ENCODE data around the gene DIO1. TPM values are rescaled to one million over a fixed set of nuclear protein-coding genes. Genes with fewer than 3 reads are reported as not detected.

DIO1 gene
- total and polyA plus RNA-seq, 9 of the 15 experiments (the other 6 are each of a cell fraction or from before 2014, with no cell fraction given), result not detected

- TF ChIP-seq TAF1 (IDR thresholded peaks at IDR 0.05; ENCODE audit: control insufficient read depth, extremely low read depth, insufficient read depth, low read length, severe bottlenecking) (no peak), USF2 (CRISPR knock-in tag; IDR thresholded peaks at IDR 0.05) (no peak)
These were observed 55.3 kb downstream of the DIO1 start (continued) for GRCh38 chr1:53949023-53949990.

- Histone ChIP-seq H3K9ac (ENCODE audit: insufficient read depth in 1 of 2, low read depth in 2 of 2, low read length in 2 of 2) (no peak overlapping the region), H3K4me1 (replicated peaks in 1 of 2; ENCODE audit: control insufficient read depth in 2 of 2, insufficient read depth in 2 of 2, low read length in 2 of 2) (peaks cover 9 to 19% of the 10 kb centered on the region in 2 experiments; a peak in 4 of 5 replicates), H4K20me1 (replicated peaks; ENCODE audit: control insufficient read depth, insufficient read depth, low read length) (peaks cover 7% of the 10 kb centered on the region), H3K27ac (ENCODE audit: extremely low read depth, low read depth, low read length) (no peak overlapping the region), H2AFZ (ENCODE audit: low read depth, low read length) (no peak overlapping the region), H3K27me3 (ENCODE audit: control insufficient read depth in 2 of 2, insufficient read depth in 2 of 2, low read length in 2 of 2) (no peaks in the 10 kb centered on the region), H3K36me3 (ENCODE audit: control insufficient read depth, insufficient read depth, low read length) (peaks cover 74% of the 10 kb centered on the region), H3K79me2 (ENCODE audit: control insufficient read depth, insufficient read depth, low read length) (peaks cover 43% of the 10 kb centered on the region), H3K9me3 (replicated peaks; ENCODE audit: control insufficient read depth, insufficient read depth, low read depth, low read length) (no peaks in the 10 kb centered on the region), H3K4me3 (no peak overlapping the region), H3K9me1 (ENCODE audit: control insufficient read depth, insufficient read depth, low read length) (no peaks in the 10 kb centered on the region), H3K4me2 (ENCODE audit: insufficient read depth, low read length) (no peak overlapping the region)
- ChIA-PET POLR2A (interaction anchor here (0.7 to 2.0 kb wide), 2 partner anchors 9 to 71 kb away, joined by 3 to 4 read pairs; no protein-coding TSS in a partner anchor), CTCF (ENCODE audit: low intra/inter-chr PET ratio) (no interaction called here)
- DNase-seq (ENCODE audit: extremely low read depth in 1 of 4, low spot score in 3 of 4), result no peak
- intact Hi-C loops (cut with micrococcal nuclease) (loop anchor here (10.0 kb wide), 1 partner anchor 187 kb away; no protein-coding TSS in a partner anchor), in situ Hi-C loops (cut with MboI) (no loop called here)
- no TSS peak for BruUV-seq (replicated peaks)
- TF ChIP-seq ZNF134 (CRISPR knock-in tag; conservative IDR thresholded peaks at IDR 0.05), result no peak
- no peak for TF ChIP-seq MED1 (CRISPR knock-in tag; IDR thresholded peaks at IDR 0.05; ENCODE audit: borderline replicate concordance)
- TF ChIP-seq SIX5 (IDR thresholded peaks at IDR 0.05; ENCODE audit: borderline replicate concordance in 1 of 2, insufficient read depth in 1 of 2, low read depth in 1 of 2, low read length in 2 of 2), result no peak
- TF ChIP-seq MAX (CRISPR knock-in tag; IDR thresholded peaks at IDR 0.05), result no peak
- TF ChIP-seq E2F4 (CRISPR knock-in tag; IDR thresholded peaks at IDR 0.05; ENCODE audit: low read depth), result no peak
- TF ChIP-seq ZKSCAN3 (CRISPR knock-in tag; IDR thresholded peaks at IDR 0.05), result no peak
- FAIRE-seq, result no peak
- ATAC-seq, result no peak
- 72% methylated on average over 5 of the region's 5 CpGs for WGBS (ENCODE audit: insufficient coverage, low coverage, missing lambda C conversion rate)
These were observed 57.7 kb downstream of the DIO1 start for GRCh38 chr1:53951697-53952096.
